Right atrium auricular region (tissue), 2 donors: Measurements from ENCODE around the gene IGFBP7. TPM values are rescaled to one million over a fixed set of nuclear protein-coding genes. Genes with fewer than 3 reads are reported as not detected.

ENCODE experiments used
- DNase-seq: peaks from one replicate; pipeline ENCODE4 v3.0.0-alpha.2; 2019; ENCODE audit warnings: low spot score
- H3K27ac ChIP-seq, 2 donors: fragments of 200-600 bp; sonication (generic); 1 replicate in 1 of 2; 2 replicates in 1 of 2; pipeline ENCODE4 v1.5.1; 2016 to 2019
- H3K27me3 ChIP-seq, 2 donors: fragments of 200-600 bp; sonication (generic); one replicate each; pipeline versions ENCODE4 v1.5.1 to v1.6.0; 2017 to 2019
- H3K36me3 ChIP-seq: fragments of 200-600 bp; sonication (generic); one replicate; pipeline ENCODE4 v1.5.1; 2016
- H3K4me1 ChIP-seq, 2 donors: fragments of 200-600 bp; sonication (generic); one replicate each; pipeline versions ENCODE4 v1.5.1 to v1.6.0; 2017 to 2019
- H3K4me3 ChIP-seq, 2 donors: fragments of 200-600 bp; sonication (generic); 1 replicate in 1 of 2; 2 replicates in 1 of 2; pipeline ENCODE4 v1.5.1; 2017 to 2019; ENCODE audit warnings: mild to moderate bottlenecking in 1 of 2, moderate library complexity in 1 of 2
- H3K9me3 ChIP-seq, 2 donors: fragments of 200-600 bp; sonication (generic); one replicate each; pipeline ENCODE4 v1.5.1; 2019
- CTCF ChIP-seq, 2 donors: fragments of 200-600 bp; sonication (generic); IDR thresholded peaks; one replicate each; pipeline ENCODE4 v1.5.1; 2019; ENCODE audit warnings: antibody characterized with exemption in 2 of 2
- total RNA-seq, 2 donors: library from RNA; depleted of rRNA; stranded (reverse); fragments of >200 nt; gene quantifications; one replicate each; pipeline ENCODE4 v1.1.0, GENCODE V29; 2016

IGFBP7 gene
- total RNA-seq, 2 donors from 2014 or later = 866 to 898 TPM

GRCh38 chr4:57023104-57023503, 87.1 kb downstream of the IGFBP7 start:
- no peak overlapping the region for H3K27ac ChIP-seq
- H3K27me3 ChIP-seq = no peaks in the 10 kb centered on the region
- no peak overlapping the region for H3K4me3 ChIP-seq
- no peaks in the 10 kb centered on the region for H3K9me3 ChIP-seq
- peaks cover 72% of the 10 kb centered on the region for H3K36me3 ChIP-seq
- peaks cover 0 to 13% of the 10 kb centered on the region in 2 donors for H3K4me1 ChIP-seq
- DNase-seq = no peak
- no peak for TF ChIP-seq CTCF (IDR thresholded peaks at IDR 0.05)

GRCh38 chr4:57020467-57021101, 89.6 kb downstream of the IGFBP7 start:
- Histone ChIP-seq H3K36me3 (peaks cover 74% of the 10 kb centered on the region), H3K27me3 (no peaks in the 10 kb centered on the region), H3K9me3 (no peaks in the 10 kb centered on the region), H3K4me3 (no peak overlapping the region), H3K4me1 (peaks cover 0 to 13% of the 10 kb centered on the region in 2 donors), H3K27ac (no peak overlapping the region)
- no peak for TF ChIP-seq CTCF (IDR thresholded peaks at IDR 0.05)
- no peak for DNase-seq

- TF ChIP-seq CTCF (IDR thresholded peaks at IDR 0.05) = peak in 1 of 2 donors; percentile 28
- no peak overlapping the region for H3K27ac ChIP-seq
- no peak for DNase-seq
- H3K9me3 ChIP-seq = no peaks in the 10 kb centered on the region
- no peak overlapping the region for H3K4me3 ChIP-seq
- peaks cover 73% of the 10 kb centered on the region for H3K36me3 ChIP-seq
- H3K27me3 ChIP-seq = no peaks in the 10 kb centered on the region
- peaks cover 0 to 13% of the 10 kb centered on the region in 2 donors for H3K4me1 ChIP-seq
Measured at GRCh38 chr4:57018980-57019379, 91.2 kb downstream of the IGFBP7 start.

- Histone ChIP-seq H3K36me3 (peaks cover 93% of the 10 kb centered on the region), H3K27me3 (no peaks in the 10 kb centered on the region), H3K27ac (no peak overlapping the region)
Measured at GRCh38 chr4:57013543-57014120, 96.6 kb downstream of the IGFBP7 start.

GRCh38 chr4:56999751-57000150, 110.4 kb downstream of the IGFBP7 start:
- no peak for DNase-seq
- no peak overlapping the region for H3K27ac ChIP-seq
- no peaks in the 10 kb centered on the region for H3K27me3 ChIP-seq
- no peak for TF ChIP-seq CTCF (IDR thresholded peaks at IDR 0.05)
- peaks cover 0 to 11% of the 10 kb centered on the region in 2 donors for H3K4me1 ChIP-seq
- no peak overlapping the region for H3K4me3 ChIP-seq
- peaks cover 59% of the 10 kb centered on the region for H3K36me3 ChIP-seq
- no peaks in the 10 kb centered on the region for H3K9me3 ChIP-seq

More at GRCh38 chr4:57013543-57014120, 96.6 kb downstream of the IGFBP7 start:
- DNase-seq = no peak
- Histone ChIP-seq H3K4me3 (no peak overlapping the region), H3K4me1 (no peaks in the 10 kb centered on the region), H3K9me3 (no peaks in the 10 kb centered on the region)
- no peak for TF ChIP-seq CTCF (IDR thresholded peaks at IDR 0.05)
